ENCODE data around the gene SUGCT.

DNA sequence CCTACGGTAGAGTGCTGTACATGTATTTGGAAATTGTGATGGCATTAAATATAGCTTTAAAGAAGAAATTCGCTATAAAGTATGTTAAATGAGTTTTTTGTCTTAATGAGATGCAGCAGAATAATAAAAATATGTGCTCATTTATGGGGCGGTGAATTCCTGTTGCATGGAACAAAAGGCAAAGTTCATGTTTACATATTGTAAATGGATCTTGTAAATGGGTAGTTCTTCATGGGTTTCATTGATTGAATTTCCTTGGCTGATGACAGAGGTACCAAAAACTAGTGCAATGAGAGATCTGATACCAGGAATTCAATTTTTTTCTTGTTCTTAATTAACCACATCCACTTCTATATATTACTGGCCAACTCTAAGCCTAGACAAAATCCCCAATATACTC lies 284.2 kb downstream of the SUGCT start:
- TF ChIP-seq, protein P1, sequence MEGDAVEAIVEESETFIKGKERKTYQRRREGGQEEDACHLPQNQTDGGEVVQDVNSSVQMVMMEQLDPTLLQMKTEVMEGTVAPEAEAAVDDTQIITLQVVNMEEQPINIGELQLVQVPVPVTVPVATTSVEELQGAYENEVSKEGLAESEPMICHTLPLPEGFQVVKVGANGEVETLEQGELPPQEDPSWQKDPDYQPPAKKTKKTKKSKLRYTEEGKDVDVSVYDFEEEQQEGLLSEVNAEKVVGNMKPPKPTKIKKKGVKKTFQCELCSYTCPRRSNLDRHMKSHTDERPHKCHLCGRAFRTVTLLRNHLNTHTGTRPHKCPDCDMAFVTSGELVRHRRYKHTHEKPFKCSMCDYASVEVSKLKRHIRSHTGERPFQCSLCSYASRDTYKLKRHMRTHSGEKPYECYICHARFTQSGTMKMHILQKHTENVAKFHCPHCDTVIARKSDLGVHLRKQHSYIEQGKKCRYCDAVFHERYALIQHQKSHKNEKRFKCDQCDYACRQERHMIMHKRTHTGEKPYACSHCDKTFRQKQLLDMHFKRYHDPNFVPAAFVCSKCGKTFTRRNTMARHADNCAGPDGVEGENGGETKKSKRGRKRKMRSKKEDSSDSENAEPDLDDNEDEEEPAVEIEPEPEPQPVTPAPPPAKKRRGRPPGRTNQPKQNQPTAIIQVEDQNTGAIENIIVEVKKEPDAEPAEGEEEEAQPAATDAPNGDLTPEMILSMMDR (IDR thresholded peaks at IDR 0.05) = no peak
- no peak for TF ChIP-seq POLR2A (IDR thresholded peaks at IDR 0.05)
- TF ChIP-seq EP300 (IDR thresholded peaks at IDR 0.05) = no peak

All from stomach (tissue), 4 donors.